ENCODE results near the gene ELP5. TPM values are rescaled to one million over a fixed set of nuclear protein-coding genes. Genes with fewer than 3 reads are reported as not detected.

Gene ELP5
- 45.0 and 50.6 TPM in 2 replicates for total RNA-seq

- intact Hi-C loops (cut with micrococcal nuclease): loop anchor here (1.0 to 5.0 kb wide), 12 partner anchors 13 to 590 kb away; partner anchors contain the start of genes EIF5A, PHF23, SENP3 and TP53
These were observed at the start of gene ELP5 for GRCh38 chr17:7252176-7253043. ELP5 (plus strand) TSS chr17:7252215; CDS start chr17:7252551, 336 bp downstream.

GRCh38 chr17:7203391-7203790 is 48.6 kb upstream of the ELP5 start:
- intact Hi-C loops (cut with micrococcal nuclease): no loop called here

- intact Hi-C loops (cut with micrococcal nuclease): loop anchor here (2.0 kb wide), 3 partner anchors 14 to 170 kb away; partner anchors contain the start of genes ACADVL and DLG4
These were observed 47.7 kb upstream of the ELP5 start for GRCh38 chr17:7204336-7204735.

GRCh38 chr17:7204828-7205461 is 47.1 kb upstream of the ELP5 start:
- intact Hi-C loops (cut with micrococcal nuclease): loop anchor here (1.0 to 5.0 kb wide), 9 partner anchors 9 to 637 kb away; partner anchors contain the start of genes ACADVL, DLG4, ELP5 and PHF23

- intact Hi-C loops (cut with micrococcal nuclease): loop anchor here (1.0 to 5.0 kb wide), 9 partner anchors 9 to 637 kb away; partner anchors contain the start of genes ACADVL, DLG4, ELP5 and PHF23
These were observed 46.5 kb upstream of the ELP5 start for GRCh38 chr17:7205561-7205960.

- intact Hi-C loops (cut with micrococcal nuclease): loop anchor here (5.0 kb wide), 1 partner anchor 635 kb away; no protein-coding TSS in a partner anchor
These were observed 44.7 kb upstream of the ELP5 start for GRCh38 chr17:7207120-7208001.

GRCh38 chr17:7208027-7208571 is 43.9 kb upstream of the ELP5 start:
- intact Hi-C loops (cut with micrococcal nuclease): loop anchor here (5.0 kb wide), 1 partner anchor 634 kb away; no protein-coding TSS in a partner anchor

- intact Hi-C loops (cut with micrococcal nuclease): loop anchor here (5.0 kb wide), 1 partner anchor 633 kb away; no protein-coding TSS in a partner anchor
These were observed 43.1 kb upstream of the ELP5 start for GRCh38 chr17:7208754-7209460.

- intact Hi-C loops (cut with micrococcal nuclease): no loop called here
These were observed 40.3 kb upstream of the ELP5 start for GRCh38 chr17:7211491-7212273.

- intact Hi-C loops (cut with micrococcal nuclease): loop anchor here (1.0 kb wide), 10 partner anchors 9 to 221 kb away; partner anchors contain the start of genes DVL2, EIF5A, ELP5 and NEURL4
These were observed 38.1 kb upstream of the ELP5 start for GRCh38 chr17:7213895-7214299.

GRCh38 chr17:7214300-7215135 is 37.5 kb upstream of the ELP5 start:
- intact Hi-C loops (cut with micrococcal nuclease): loop anchor here (1.0 kb wide), 10 partner anchors 9 to 221 kb away; partner anchors contain the start of genes DVL2, EIF5A, ELP5 and NEURL4

- intact Hi-C loops (cut with micrococcal nuclease): no loop called here
These were observed 36.8 kb upstream of the ELP5 start for GRCh38 chr17:7215136-7215638.

GRCh38 chr17:7215652-7216180 is 36.3 kb upstream of the ELP5 start:
- intact Hi-C loops (cut with micrococcal nuclease): no loop called here

- intact Hi-C loops (cut with micrococcal nuclease): no loop called here
These were observed 35.5 kb upstream of the ELP5 start for GRCh38 chr17:7216242-7217112.

GRCh38 chr17:7217113-7217987 is 34.7 kb upstream of the ELP5 start:
- intact Hi-C loops (cut with micrococcal nuclease): no loop called here
